Osteocyte (in vitro differentiated cells): ENCODE data around the gene LYL1. TPM values are rescaled to one million over a fixed set of nuclear protein-coding genes. Genes with fewer than 3 reads are reported as not detected.

Source experiments
- DNase-seq: peaks from one replicate; pipeline ENCODE4 v3.0.0; 2021; ENCODE audit warnings: mixed read lengths; ENCODE audit not compliant: unreplicated experiment; ENCODE audit errors: extremely low spot score
- H3K27ac Mint-ChIP-seq: one replicate; pipeline ENCODE4 v1.8.0; 2021; ENCODE audit warnings: mild to moderate bottlenecking, mixed read lengths; ENCODE audit not compliant: unreplicated experiment
- H3K27me3 Mint-ChIP-seq: one replicate; pipeline ENCODE4 v1.8.0; 2021; ENCODE audit warnings: mixed read lengths; ENCODE audit not compliant: unreplicated experiment
- H3K36me3 Mint-ChIP-seq: one replicate; pipeline ENCODE4 v1.8.0; 2021; ENCODE audit warnings: mixed read lengths; ENCODE audit not compliant: unreplicated experiment
- H3K4me1 Mint-ChIP-seq: one replicate; pipeline ENCODE4 v1.8.0; 2021; ENCODE audit warnings: mixed read lengths; ENCODE audit not compliant: unreplicated experiment
- H3K4me3 Mint-ChIP-seq: one replicate; pipeline ENCODE4 v1.8.0; 2021; ENCODE audit warnings: mild to moderate bottlenecking, moderate library complexity, mixed read lengths; ENCODE audit not compliant: unreplicated experiment
- H3K9me3 Mint-ChIP-seq: one replicate; pipeline ENCODE4 v1.8.0; 2021; ENCODE audit warnings: mixed read lengths; ENCODE audit not compliant: unreplicated experiment
- total RNA-seq: library from RNA; stranded (reverse); gene quantifications from 2 replicates; pipeline ENCODE4 v1.2.1, GENCODE V29; 2021
- TF ChIP-seq, protein P1 (sequence below): fragments of 200-600 bp; sonication (generic); IDR thresholded peaks from 2 replicates; pipeline ENCODE4 v1.5.0; 2021; ENCODE audit warnings: antibody characterized with exemption, mild to moderate bottlenecking, moderate library complexity

The LYL1 gene
- total RNA-seq, 1 donor from 2014 or later, result not detected

DNA sequence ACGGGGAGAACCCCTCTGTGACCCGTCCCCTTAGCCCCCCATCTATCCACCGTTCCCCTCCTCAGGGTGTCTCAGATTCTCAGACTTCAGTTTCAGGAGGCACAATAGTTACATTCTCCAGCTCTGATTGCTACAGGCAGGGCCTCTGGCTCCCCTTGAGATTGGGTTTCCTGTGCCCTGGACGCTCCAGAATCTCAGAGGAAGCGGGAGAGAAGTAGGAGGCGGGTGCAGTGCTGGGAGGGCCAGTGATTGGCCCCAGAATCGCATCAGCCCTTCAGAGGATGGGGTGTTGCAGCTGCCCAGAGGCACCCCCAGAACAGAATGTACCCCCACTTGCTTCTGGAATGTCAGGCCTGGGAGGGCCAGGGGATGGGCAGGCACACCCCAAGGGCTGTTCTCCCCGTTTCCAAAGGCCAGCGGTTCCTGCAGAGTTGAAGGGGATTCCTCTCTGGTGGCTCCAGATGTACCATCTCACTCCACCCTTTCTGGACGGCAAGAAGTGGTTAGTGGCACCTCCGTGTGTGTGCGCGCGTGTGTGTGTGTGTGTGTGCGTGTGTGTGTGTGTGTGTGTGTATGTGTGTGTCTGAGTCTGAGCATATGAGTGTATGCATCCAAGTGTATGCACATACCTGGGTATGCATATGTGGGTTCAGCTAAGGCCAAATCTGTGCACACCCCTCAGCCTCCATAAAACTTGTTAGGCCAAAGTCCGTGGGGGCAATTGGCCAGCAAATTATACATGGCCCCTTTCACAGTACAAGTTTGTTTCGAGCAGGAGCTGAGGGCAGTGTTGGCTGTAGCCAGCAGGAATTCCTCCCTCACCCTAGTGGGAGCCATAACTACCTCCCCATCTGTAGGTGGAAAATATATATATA is 35.5 kb downstream of the LYL1 start:
- TF ChIP-seq, protein P1, sequence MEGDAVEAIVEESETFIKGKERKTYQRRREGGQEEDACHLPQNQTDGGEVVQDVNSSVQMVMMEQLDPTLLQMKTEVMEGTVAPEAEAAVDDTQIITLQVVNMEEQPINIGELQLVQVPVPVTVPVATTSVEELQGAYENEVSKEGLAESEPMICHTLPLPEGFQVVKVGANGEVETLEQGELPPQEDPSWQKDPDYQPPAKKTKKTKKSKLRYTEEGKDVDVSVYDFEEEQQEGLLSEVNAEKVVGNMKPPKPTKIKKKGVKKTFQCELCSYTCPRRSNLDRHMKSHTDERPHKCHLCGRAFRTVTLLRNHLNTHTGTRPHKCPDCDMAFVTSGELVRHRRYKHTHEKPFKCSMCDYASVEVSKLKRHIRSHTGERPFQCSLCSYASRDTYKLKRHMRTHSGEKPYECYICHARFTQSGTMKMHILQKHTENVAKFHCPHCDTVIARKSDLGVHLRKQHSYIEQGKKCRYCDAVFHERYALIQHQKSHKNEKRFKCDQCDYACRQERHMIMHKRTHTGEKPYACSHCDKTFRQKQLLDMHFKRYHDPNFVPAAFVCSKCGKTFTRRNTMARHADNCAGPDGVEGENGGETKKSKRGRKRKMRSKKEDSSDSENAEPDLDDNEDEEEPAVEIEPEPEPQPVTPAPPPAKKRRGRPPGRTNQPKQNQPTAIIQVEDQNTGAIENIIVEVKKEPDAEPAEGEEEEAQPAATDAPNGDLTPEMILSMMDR, result no peak
- H3K4me3 Mint-ChIP-seq, result no peak overlapping the region
- peaks cover 10% of the 10 kb centered on the region for H3K4me1 Mint-ChIP-seq
- no peaks in the 10 kb centered on the region for H3K27me3 Mint-ChIP-seq
- no peak overlapping the region for H3K27ac Mint-ChIP-seq
- no peaks in the 10 kb centered on the region for H3K9me3 Mint-ChIP-seq
- DNase-seq, result no peak
- no peaks in the 10 kb centered on the region for H3K36me3 Mint-ChIP-seq

DNA sequence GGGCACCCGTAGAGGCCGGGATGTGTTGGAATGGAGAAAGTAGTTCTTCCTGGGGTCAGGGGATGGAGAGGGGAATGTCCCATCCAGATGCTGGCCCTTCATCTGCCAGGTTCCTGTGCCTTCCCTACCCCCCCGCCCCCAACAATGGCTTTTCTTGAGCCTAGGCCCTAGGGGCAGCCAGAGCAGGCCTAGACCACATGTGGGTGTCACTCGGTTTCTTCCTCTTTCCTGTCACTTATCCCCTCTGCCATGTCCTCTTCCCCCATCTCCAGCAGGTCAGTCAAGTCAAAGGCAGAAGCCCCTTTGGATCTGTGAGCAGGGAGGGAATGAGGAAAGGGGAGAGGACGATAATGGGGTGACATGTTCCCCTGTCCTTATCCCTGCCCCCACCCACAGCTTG is 36.4 kb downstream of the LYL1 start:
- no peaks in the 10 kb centered on the region for H3K27me3 Mint-ChIP-seq
- H3K9me3 Mint-ChIP-seq, result no peaks in the 10 kb centered on the region
- DNase-seq, result no peak
- peaks cover 19% of the 10 kb centered on the region for H3K4me1 Mint-ChIP-seq
- no peak overlapping the region for H3K4me3 Mint-ChIP-seq
- no peaks in the 10 kb centered on the region for H3K36me3 Mint-ChIP-seq
- TF ChIP-seq, protein P1, result no peak
- H3K27ac Mint-ChIP-seq, result no peak overlapping the region

DNA sequence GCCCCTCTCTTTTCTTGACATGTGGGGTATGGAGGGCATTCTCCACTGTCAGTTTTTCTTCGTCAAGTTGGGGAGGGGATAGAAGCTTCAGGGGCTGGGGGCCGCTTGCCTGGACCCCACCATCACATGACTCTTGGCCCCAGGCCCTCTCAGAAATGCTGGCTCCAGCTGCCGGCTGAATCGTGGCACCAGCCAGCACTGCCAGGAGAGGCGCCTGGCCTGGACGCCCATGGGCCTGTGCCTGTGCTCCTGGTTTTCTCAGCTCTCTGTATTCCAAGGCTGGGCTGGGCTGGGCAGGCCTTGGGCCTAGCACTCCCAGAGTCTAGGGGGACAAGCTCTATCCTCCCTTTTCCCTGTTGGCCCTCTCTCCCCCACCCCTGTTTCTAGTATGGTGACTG is 38.6 kb downstream of the LYL1 start:
- no peak overlapping the region for H3K4me3 Mint-ChIP-seq
- H3K27me3 Mint-ChIP-seq, result no peaks in the 10 kb centered on the region
- TF ChIP-seq, protein P1, result no peak
- no peaks in the 10 kb centered on the region for H3K9me3 Mint-ChIP-seq
- DNase-seq, result no peak
- no peaks in the 10 kb centered on the region for H3K36me3 Mint-ChIP-seq
- no peak overlapping the region for H3K27ac Mint-ChIP-seq
- H3K4me1 Mint-ChIP-seq, result peaks cover 38% of the 10 kb centered on the region

DNA sequence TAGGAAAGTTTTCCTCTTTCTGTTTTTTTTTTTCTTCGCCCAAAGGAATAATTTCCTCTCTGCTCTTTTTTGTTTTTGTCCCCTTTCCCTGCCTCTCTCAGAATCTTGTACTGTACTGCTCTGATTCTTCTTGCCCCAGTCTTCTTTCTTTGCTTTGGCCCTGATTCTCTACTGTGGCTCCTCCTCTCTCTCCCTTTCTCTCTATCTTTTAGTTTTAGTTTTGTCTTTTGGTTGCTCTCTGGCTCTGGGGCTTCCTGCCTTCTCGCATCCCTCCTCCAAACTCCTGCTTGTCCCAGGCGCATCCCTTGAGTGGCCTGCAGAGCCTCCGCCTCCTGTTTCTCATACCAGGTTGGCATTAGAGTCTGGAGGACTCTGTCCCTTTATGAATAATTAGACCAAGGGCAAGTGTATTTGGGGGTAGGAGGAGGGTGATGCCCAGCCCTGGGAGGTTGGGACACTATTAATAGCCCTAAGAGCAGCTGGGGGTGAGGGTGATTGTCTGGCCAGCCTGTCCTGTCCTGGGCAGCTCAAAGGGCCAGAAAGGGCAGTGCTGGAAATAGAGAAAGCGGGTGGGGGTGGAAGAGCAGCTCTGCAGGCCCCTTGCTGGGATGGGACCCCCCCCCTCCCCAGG is 39.1 kb downstream of the LYL1 start:
- DNase-seq, result no peak
- Mint-ChIP-seq H3K4me1 (peaks cover 43% of the 10 kb centered on the region), H3K27ac (no peak overlapping the region), H3K9me3 (no peaks in the 10 kb centered on the region), H3K4me3 (no peak overlapping the region), H3K27me3 (no peaks in the 10 kb centered on the region), H3K36me3 (no peaks in the 10 kb centered on the region)
- TF ChIP-seq, protein P1, result no peak

DNA sequence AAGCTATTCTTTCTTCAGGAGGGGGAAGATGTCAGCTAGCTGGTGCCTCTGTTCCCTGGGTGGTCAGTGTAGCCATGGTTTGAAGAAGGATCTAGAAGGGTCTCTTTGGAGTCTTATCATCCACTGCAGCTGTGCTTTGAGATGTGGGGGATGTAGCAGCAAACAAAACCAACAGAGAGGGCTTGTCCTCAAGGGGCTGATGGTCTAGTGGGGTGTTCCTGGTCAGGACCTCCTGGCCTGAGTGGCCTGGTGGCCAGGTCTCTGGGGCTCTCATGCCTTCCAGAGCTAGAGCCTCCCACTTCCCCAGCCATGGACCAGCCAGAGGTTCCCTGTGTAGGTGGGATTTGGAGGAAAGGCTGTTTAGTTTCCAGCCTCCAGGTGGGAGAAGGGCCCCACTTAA is 40.3 kb downstream of the LYL1 start:
- TF ChIP-seq, protein P1, result no peak
- Mint-ChIP-seq H3K36me3 (no peaks in the 10 kb centered on the region), H3K27ac (no peak overlapping the region), H3K27me3 (no peaks in the 10 kb centered on the region), H3K4me3 (no peak overlapping the region), H3K4me1 (peaks cover 55% of the 10 kb centered on the region), H3K9me3 (no peaks in the 10 kb centered on the region)
- no peak for DNase-seq
